Stimulated activated CD4-positive, alpha-beta T cell treated with anti-CD3 and anti-CD28 coated beads, TNF-alpha, amount 100 ng/mL, for 48 hours (primary cell): ENCODE results near the gene PLEKHA6.
"Not testable (repeated sequence)": the region's sequence is repeated elsewhere in the genome, so short reads cannot be mapped to it uniquely, and the experiment has no call there.

Source experiments
- DNase-seq, 3 donors: peaks; one replicate each; pipeline ENCODE4 v3.0.0-alpha.2; 2020; ENCODE audit warnings: low read depth in 3 of 3

PLEKHA6 gene

GRCh38 chr1:204241050-204241449 lies 118.7 kb downstream of the PLEKHA6 start:
- no peak for DNase-seq

DNA sequence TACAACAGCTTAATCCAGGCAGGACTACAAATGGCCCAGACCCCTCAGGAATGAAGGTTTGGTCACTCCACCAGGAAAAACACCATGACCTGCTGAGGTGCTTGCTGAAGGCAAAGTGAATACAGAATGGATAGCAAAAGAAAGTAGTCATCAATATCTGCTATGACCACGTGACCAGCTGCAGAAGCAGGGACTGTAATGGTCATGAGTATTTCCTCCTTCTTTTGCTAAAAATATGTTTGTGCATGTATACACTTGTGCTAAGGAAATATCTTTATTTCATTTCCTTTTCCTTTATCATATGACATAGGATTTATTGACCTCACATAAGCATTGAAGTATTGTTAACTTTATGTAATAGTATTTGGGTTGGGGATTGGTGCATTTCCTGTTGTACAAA lies 119.5 kb downstream of the PLEKHA6 start:
- DNase-seq, result no peak

- DNase-seq, result not testable (repeated sequence)
Observed at GRCh38 chr1:204239401-204239800, 120.3 kb downstream of the PLEKHA6 start.

GRCh38 chr1:204238520-204238919 lies 121.2 kb downstream of the PLEKHA6 start:
- not testable (repeated sequence) for DNase-seq

- DNase-seq, result not testable (repeated sequence)
Observed at GRCh38 chr1:204237515-204237914, 122.2 kb downstream of the PLEKHA6 start.

DNA sequence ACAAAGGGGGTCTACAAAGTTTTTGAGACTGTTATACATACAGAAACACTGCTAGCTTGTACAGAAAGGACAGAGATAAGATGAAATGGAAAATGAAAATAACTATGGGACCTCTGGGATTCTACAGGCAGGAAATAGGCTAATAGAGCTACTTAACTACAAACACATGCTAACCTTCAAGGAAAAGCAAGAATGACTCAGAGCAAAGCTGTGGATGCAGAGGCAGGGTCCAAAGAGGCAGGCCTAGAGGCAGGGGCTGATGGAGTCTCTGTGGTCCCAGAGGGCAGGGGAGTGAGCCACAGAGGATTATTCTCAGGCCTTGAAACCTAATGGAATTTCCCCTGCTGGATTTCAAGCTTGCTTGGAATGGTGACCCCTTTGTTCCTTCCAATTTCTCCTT lies 127.2 kb downstream of the PLEKHA6 start:
- DNase-seq, result no peak

- no peak for DNase-seq
Observed at GRCh38 chr1:204230211-204230610, 129.5 kb downstream of the PLEKHA6 start.

DNA sequence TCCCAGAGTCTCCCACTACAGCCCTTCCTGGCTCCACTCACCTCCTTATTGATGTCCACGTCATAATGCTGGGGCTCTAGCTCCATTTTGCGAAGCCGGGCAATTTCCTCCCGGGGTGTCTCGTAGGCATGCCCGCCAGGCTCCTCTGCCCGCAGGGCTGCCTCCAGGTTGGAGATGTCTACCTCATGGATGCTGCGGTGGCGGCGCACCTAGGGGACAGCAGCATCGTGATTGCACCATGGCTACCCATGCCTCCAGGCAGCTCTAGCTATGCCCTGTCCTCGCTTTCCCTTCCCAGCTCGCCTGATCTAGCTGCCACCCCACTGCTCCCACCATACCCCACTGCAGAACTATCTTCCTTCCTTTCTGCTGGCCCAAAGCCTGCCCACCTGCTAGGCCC lies 130.8 kb downstream of the PLEKHA6 start:
- DNase-seq, result no peak

GRCh38 chr1:204227996-204228785 lies 131.5 kb downstream of the PLEKHA6 start:
- DNase-seq, result no peak

- DNase-seq, result no peak
Observed at GRCh38 chr1:204227351-204227750, 132.4 kb downstream of the PLEKHA6 start.

- DNase-seq, result no peak
Observed at GRCh38 chr1:204225841-204226735, 133.6 kb downstream of the PLEKHA6 start.

GRCh38 chr1:204224655-204225054 lies 135.1 kb downstream of the PLEKHA6 start:
- DNase-seq, result no peak

DNA sequence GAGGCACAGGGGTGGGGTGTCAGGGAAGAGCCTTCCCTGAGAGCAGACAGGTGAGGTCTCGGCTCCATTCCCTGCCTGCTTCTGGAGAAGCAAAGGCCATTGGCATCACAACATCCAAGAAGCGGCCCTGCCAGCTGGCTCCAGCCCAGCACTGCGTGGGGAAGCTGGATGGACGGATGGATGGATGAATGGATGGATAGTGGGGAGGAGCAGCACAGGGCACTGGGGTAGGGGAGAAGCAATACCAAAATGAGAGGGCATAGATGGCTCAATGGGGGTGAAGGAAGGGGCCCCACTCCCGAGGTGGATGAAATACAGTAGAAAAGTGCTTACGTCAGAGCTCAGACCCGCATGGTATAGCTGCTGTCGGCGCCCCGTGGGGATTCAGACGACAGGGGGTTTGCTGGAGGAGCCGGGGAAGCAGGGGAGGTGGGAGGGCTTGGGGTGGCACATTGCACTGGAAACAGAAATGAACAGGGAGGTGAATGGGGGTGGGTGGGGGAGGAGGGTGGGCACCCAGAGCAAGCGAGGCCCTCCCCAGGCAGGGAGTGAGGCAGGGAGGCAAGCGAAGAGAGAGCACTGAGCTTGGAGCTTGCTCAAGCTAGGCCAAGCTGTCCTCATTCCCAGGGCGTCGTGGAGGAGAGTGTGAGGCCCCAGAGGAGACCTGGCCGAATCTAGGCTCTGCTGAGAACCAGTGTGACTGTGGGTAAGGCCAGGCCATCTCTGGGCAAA lies 136.4 kb downstream of the PLEKHA6 start:
- no peak for DNase-seq

DNA sequence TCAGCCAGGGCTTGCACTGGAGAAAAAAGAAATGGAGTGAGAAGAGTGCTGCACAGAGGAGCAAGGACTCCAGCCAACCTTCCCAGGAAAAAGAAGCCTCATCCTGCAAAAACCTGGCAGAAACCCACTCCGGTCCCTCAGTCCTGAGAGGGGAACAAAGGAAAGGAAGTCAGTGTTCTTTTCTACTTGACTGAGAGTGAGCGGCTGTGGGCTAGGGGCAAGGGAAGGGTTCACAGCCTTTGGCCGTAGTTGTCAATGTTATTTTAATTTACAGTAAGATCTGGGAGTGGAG lies 137.0 kb downstream of the PLEKHA6 start:
- no peak for DNase-seq

- no peak for DNase-seq
Observed at GRCh38 chr1:204222006-204222763, 137.5 kb downstream of the PLEKHA6 start.

- no peak for DNase-seq
Observed at GRCh38 chr1:204221271-204221670, 138.5 kb downstream of the PLEKHA6 start.

DNA sequence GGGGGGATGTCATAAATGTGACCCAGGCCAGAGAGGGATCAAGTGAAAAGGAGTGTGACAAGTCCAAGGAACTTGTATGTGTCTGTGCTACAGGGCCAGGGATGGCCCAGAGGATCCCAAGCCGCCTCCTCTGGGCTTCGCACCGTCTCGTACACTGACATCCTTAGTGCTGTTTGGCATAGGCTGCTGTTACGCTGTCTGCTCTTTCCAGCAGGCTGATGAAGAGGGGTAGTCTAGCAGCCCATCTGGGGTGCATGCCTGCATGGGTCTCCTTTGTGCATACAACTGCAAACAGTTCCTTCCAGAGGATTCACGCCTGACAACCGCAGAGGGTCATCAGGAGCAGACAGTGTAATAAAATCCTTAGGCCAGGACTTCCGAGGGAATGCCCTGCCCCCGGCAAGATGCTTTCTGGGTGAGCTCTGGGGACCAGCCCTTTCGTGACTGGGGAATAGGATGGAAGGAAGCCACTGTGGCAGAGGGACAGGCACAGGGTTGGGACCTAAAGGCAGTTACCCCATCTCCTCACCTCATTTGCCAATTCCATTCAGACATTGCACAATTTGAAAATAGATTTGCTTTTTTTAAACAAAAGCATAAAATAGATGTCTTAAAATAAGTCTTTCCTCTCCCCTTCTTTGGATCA lies 139.6 kb downstream of the PLEKHA6 start:
- DNase-seq, result no peak

DNA sequence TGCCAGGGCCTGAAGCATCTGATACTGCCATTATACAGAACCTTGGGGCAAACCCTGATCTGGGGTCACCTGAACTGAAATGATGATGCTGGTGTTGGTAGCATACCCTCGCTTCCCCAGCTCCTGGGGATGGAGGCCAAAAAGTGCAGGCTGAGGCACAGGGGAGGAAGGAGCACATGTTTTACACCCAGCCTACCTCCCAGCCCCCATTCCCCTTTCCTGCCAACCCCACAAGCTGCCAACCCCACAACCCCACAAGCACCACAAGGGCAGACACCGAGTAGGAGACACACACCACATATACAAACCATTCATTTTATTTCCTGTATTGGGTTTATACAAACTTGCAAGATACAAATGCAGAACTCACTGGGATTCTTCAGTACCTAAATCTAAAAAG lies 141.2 kb downstream of the PLEKHA6 start:
- DNase-seq, result no peak

GRCh38 chr1:204217648-204218000 lies 142.1 kb downstream of the PLEKHA6 start:
- no peak for DNase-seq

- DNase-seq, result no peak
Observed at GRCh38 chr1:204216880-204217647, 142.7 kb downstream of the PLEKHA6 start.
